Hepatocyte (in vitro differentiated cells): ENCODE measurements around the gene ELOVL5.

ENCODE experiments used
- CTCF ChIP-seq: fragments of 200-600 bp; sonication (generic); IDR thresholded peaks from 2 replicates; pipeline ENCODE4 v1.5.1; 2016; ENCODE audit warnings: antibody characterized with exemption, mild to moderate bottlenecking; ENCODE audit not compliant: poor library complexity
- EZH2phosphoT487 ChIP-seq: fragments of 200-600 bp; sonication (generic); IDR thresholded peaks from one replicate; pipeline ENCODE4 v1.6.1; 2018; ENCODE audit warnings: antibody characterized with exemption, mild to moderate bottlenecking, low read depth, moderate library complexity; ENCODE audit not compliant: unreplicated experiment, severe bottlenecking

GRCh38 chr6:53338304-53338703, 10.4 kb downstream of the ELOVL5 start:
- TF ChIP-seq CTCF (no peak), EZH2phosphoT487 (no peak)
